Measurements from ENCODE around the gene INTS6L. TPM values are rescaled to one million over a fixed set of nuclear protein-coding genes. Genes with fewer than 3 reads are reported as not detected.

Gene INTS6L
- polyA plus RNA-seq, 3 donors: 2.7 to 29.0 (median 3.0) TPM

DNA sequence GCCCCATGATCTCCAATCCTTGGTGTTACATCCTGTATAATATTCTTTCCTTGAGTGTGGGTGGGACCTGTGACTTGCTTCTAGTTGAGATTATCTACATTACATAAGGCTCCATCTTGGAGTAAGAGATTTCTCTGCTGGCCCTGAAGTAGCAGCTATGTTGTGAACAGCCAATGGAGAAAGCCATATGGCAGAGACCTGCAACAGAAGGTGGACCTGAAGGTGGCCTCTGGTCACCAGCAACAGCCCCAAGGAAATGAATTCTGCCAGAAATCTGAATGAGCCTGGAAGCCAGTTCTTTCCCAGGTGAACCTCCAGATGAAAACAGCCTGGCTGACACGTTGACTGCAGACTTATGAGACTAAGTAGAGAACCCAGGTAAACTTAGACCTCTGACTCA, 2.3 kb upstream of the INTS6L start:
- Histone ChIP-seq H3K27me3 (ENCODE audit: control insufficient read depth in 2 of 2, insufficient read depth in 2 of 2, low read length in 2 of 2) (no peaks in the 10 kb centered on the region), H3K4me1 (ENCODE audit: control insufficient read depth in 1 of 2, insufficient read depth in 2 of 2, low read length in 2 of 2) (peaks cover 25 to 35% of the 10 kb centered on the region in 2 donors), H3K9ac (ENCODE audit: insufficient read depth, low read length, poor library complexity, severe bottlenecking) (no peak overlapping the region), H2AFZ (ENCODE audit: insufficient read depth, low read depth, low read length, poor library complexity, severe bottlenecking) (no peak overlapping the region), H3K9me3 (replicated peaks in 1 of 2; ENCODE audit: control insufficient read depth in 1 of 2, insufficient read depth in 1 of 2, low read length in 2 of 2) (no peaks in the 10 kb centered on the region), H3K27ac (ENCODE audit: low read depth in 1 of 2, low read length in 2 of 2) (no peak overlapping the region), H3K4me2 (replicated peaks; ENCODE audit: extremely low read depth, low read length, poor library complexity, severe bottlenecking) (no peak overlapping the region), H4K20me1 (ENCODE audit: insufficient read depth, low read length) (no peaks in the 10 kb centered on the region), H3K36me3 (replicated peaks in 1 of 2; ENCODE audit: control insufficient read depth in 1 of 2, insufficient read depth in 2 of 2, low read length in 2 of 2) (no peaks in the 10 kb centered on the region), H3K79me2 (ENCODE audit: insufficient read depth, low read length) (peaks cover 4% of the 10 kb centered on the region), H3K4me3 (replicated peaks in 1 of 3; ENCODE audit: low read depth in 2 of 3, low read length in 3 of 3) (no peak overlapping the region)
- no peak for DNase-seq
- TF ChIP-seq, protein P1, sequence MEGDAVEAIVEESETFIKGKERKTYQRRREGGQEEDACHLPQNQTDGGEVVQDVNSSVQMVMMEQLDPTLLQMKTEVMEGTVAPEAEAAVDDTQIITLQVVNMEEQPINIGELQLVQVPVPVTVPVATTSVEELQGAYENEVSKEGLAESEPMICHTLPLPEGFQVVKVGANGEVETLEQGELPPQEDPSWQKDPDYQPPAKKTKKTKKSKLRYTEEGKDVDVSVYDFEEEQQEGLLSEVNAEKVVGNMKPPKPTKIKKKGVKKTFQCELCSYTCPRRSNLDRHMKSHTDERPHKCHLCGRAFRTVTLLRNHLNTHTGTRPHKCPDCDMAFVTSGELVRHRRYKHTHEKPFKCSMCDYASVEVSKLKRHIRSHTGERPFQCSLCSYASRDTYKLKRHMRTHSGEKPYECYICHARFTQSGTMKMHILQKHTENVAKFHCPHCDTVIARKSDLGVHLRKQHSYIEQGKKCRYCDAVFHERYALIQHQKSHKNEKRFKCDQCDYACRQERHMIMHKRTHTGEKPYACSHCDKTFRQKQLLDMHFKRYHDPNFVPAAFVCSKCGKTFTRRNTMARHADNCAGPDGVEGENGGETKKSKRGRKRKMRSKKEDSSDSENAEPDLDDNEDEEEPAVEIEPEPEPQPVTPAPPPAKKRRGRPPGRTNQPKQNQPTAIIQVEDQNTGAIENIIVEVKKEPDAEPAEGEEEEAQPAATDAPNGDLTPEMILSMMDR (IDR thresholded peaks at IDR 0.05): no peak
- H3K27me3 Mint-ChIP-seq (ENCODE audit: low read depth in 3 of 3): peaks cover 0 to 10% (median 0%) of the 10 kb centered on the region in 3 donors
- no CpG with 5 or more reads among the region's 1 CpG for WGBS (ENCODE audit: insufficient coverage)
- no peak overlapping the region for H3K27ac Mint-ChIP-seq
- H3K36me3 Mint-ChIP-seq: no peaks in the 10 kb centered on the region
- intact Hi-C loops (cut with micrococcal nuclease): no loop called here
- no peak overlapping the region for H3K4me3 Mint-ChIP-seq
- peaks cover 37% of the 10 kb centered on the region for H3K4me1 Mint-ChIP-seq
- peaks cover 0 to 12% (median 1%) of the 10 kb centered on the region in 7 donors for H3K9me3 Mint-ChIP-seq

DNA sequence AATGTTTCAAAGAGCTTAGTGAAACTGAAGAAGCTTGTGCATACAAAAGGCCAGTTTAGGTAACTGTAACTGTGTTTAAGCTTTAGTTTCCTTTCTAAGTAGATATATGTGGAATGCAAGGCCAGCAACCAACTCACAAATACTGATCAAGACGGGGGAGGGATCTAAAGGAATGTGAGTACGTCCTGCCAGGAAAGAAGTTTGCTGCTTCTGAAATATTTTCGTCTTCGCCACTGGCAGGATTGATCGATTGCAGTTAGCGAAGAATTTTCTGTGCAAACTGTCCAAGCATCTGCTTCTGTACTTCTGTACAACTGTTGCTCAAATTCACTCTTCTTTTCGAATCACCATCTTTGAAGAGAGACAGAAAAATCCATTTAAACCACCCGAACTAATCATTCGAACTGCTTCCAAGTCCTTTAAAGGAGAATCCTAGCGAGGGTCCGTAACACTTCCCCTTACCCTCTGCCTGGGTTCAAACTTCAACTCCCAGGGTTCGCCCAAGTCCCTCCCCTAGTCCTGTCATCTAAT, 373 bp upstream of the INTS6L start:
- H3K27ac ChIP-seq (ENCODE audit: low read depth in 1 of 2, low read length in 2 of 2): peak overlapping the region; percentile 82 to 95
- H3K4me1 ChIP-seq (ENCODE audit: control insufficient read depth in 1 of 2, insufficient read depth in 2 of 2, low read length in 2 of 2): peaks cover 15 to 23% of the 10 kb centered on the region in 2 donors
- no peaks in the 10 kb centered on the region for H3K36me3 ChIP-seq (replicated peaks in 1 of 2; ENCODE audit: control insufficient read depth in 1 of 2, insufficient read depth in 2 of 2, low read length in 2 of 2)
- H3K79me2 ChIP-seq (ENCODE audit: insufficient read depth, low read length): peaks cover 23% of the 10 kb centered on the region
- intact Hi-C loops (cut with micrococcal nuclease): loop anchor here in 1 of 2 donors (2.0 kb wide), 1 partner anchor 35 kb away; no protein-coding TSS in a partner anchor
- H3K36me3 Mint-ChIP-seq: peaks cover 0 to 4% of the 10 kb centered on the region in 2 donors
- TF ChIP-seq, protein P1 (IDR thresholded peaks at IDR 0.05): no peak
- DNase-seq: no peak
- 0% methylated on average over 3 of the region's 12 CpGs for WGBS (ENCODE audit: insufficient coverage)
- peak overlapping the region; percentile 94 to 97 (median 97) for H3K27ac Mint-ChIP-seq
- peaks cover 28% of the 10 kb centered on the region for H3K4me1 Mint-ChIP-seq
- H3K4me2 ChIP-seq (replicated peaks; ENCODE audit: extremely low read depth, low read length, poor library complexity, severe bottlenecking): peak overlapping the region; percentile 83
- no peaks in the 10 kb centered on the region for H3K9me3 ChIP-seq (replicated peaks in 1 of 2; ENCODE audit: control insufficient read depth in 1 of 2, insufficient read depth in 1 of 2, low read length in 2 of 2)
- peaks cover 0 to 10% (median 0%) of the 10 kb centered on the region in 3 donors for H3K27me3 Mint-ChIP-seq (ENCODE audit: low read depth in 3 of 3)
- peak overlapping the region; percentile 73 for H3K9ac ChIP-seq (ENCODE audit: insufficient read depth, low read length, poor library complexity, severe bottlenecking)
- no peaks in the 10 kb centered on the region for H3K27me3 ChIP-seq (ENCODE audit: control insufficient read depth in 2 of 2, insufficient read depth in 2 of 2, low read length in 2 of 2)
- no peaks in the 10 kb centered on the region for H4K20me1 ChIP-seq (ENCODE audit: insufficient read depth, low read length)
- H3K4me3 Mint-ChIP-seq: peak overlapping the region; percentile 90 to 94
- H3K4me3 ChIP-seq (replicated peaks in 1 of 3; ENCODE audit: low read depth in 2 of 3, low read length in 3 of 3): peak overlapping the region; percentile 71 to 86 (median 85)
- H3K9me3 Mint-ChIP-seq: peaks cover 0 to 12% (median 1%) of the 10 kb centered on the region in 7 donors
- peak overlapping the region; percentile 62 for H2AFZ ChIP-seq (ENCODE audit: insufficient read depth, low read depth, low read length, poor library complexity, severe bottlenecking)
